ENCODE results near the gene SSC5D.

The SSC5D gene

DNA sequence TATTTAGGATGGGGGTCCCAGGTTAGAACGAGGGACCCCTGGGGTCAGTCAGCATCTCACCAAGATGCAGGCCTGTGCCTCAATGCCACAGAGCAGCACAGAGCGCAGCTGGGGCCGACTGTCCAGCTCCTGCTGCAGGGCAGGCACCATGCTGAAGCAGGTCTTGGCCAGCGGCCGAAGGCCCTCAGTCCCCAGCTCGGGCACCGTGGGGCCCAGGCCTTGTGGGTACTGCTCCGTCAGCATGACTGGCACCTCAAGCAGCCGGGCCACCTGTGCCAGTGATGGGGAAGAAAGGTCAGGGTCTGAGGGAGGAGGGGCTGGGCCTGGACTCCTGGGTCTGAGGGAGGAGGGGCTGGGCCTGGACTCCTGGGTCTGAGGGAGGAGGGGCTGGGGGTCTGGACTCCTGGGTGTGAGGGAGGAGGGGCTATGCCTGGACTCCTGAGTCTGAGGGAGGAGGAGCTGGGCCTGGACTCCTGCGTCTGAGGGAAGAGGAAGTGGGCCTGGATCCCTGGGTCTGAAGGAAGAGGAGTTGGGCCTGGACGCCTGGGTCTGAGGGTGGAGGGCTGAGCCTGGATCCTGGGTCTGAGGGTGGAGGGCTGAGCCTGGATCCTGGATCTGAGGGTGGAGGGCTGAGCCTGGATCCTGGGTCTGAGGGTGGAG is 32.5 kb upstream of the SSC5D start:
- FAIRE-seq = no peak

DNA sequence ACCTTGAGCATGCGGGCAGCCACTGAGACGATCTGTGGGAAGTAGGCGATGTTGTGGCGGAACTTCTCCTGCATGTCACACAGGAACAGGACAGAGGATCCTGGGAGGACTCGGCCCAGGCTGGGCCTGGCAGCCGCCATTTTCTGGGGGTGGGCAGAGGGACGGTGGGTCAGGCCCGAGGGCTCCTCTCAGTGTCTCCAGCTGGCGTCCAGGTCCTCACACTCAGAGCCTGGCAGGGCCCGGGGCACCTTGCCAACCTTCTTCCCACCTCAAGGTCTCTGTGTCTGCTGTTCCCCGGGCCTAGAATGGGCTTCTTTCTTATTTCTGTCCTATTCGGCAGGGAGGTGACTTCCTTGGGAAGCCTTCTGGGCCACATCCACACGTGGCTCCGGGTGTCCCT is 31.9 kb upstream of the SSC5D start:
- FAIRE-seq = no peak

- FAIRE-seq = no peak
These were observed 30.4 kb upstream of the SSC5D start for GRCh38 chr19:55457683-55458457.

DNA sequence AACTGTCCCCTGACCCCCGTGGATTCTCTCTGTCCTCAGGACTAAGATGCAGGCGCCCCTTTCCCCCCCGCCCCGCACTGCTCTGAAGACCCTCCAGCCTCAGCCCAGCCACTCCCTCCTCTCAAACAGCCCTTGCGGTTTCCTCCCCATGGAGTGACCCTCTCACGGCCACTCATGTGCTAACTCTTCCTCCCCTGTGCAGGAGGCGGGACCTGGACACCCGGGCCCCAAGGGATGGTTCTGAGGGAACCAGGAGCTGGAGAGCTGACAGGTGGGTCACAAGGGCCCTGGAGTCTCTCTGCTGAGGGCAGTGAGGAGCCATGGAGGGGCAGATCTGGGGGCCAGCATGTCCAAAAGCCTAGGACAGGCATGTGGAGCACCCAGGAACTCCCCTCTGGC is 28.7 kb upstream of the SSC5D start:
- no peak for FAIRE-seq

DNA sequence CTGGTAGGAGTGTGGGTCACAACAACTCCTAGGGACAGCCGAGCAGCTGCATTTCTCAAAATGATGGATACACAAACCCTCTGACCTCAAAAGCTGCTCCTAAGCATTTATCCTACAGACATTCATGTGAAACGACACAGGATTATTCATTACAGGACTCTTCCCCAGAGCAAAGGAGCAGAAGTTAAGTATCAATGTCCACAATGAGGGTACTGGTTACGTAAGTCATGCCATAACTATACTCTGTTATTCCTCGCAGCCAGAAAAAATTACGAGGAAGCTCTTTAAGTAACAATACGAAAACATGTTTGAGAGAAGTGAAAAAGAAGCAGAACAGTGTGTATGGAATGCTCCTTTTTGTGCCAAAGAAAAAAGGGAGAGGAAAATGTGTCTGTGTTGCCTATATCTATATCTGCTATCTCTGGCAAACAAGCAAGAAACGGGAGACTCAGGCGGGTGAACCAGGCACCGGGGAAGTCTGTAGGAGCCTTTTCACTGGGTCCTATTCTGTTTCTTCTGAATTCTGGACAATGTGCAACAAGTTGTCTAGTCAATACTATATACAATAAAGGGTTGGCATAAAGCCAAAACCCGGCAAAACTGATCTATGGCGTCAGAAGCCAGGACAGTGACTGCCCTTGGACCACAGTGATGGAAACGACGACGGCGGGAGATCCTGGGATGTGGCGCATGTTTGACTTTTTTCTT is 28.1 kb upstream of the SSC5D start:
- FAIRE-seq = no peak

- peak; percentile 80 for FAIRE-seq
These were observed 27.5 kb upstream of the SSC5D start for GRCh38 chr19:55460670-55461258.

GRCh38 chr19:55461259-55461973 is 26.8 kb upstream of the SSC5D start, which contains the start of gene ISOC2:
TSS of gene ISOC2 (minus strand) at chr19:55461642. CDS start at chr19:55456486, 5,156 bp downstream.
- FAIRE-seq = peak; percentile 99

DNA sequence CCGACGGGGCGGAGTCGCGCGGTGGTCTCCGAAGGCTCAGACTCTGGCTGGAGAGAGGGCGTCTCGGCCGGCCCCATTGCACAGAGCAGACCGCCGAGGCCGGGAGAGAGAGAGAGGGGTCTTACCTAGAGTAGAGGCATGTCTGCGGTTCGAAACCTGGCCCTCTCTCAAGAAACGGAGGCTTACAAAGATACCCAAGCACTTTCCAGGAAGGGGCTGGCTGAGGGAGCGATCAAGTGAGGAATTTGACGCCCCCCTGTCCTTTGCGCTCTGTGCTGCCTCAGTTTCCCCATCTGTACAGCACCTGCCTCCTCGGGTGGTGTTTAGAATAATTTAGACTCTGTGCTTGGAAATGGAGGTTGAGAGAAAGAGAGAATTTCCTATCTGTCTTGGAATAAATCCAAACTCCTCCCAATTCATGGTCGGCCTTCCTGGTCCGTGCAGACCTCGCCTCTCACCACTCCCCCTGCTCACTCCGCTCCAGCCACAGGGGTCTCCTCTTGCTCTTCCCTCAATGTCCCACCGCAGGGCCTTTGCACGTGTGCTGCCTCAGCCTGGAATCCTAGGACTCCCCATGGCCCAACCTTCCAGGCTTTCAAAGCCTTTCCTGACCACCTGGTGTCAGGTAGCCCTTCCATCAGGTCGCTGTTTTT is 26.1 kb upstream of the SSC5D start:
- FAIRE-seq = no peak

DNA sequence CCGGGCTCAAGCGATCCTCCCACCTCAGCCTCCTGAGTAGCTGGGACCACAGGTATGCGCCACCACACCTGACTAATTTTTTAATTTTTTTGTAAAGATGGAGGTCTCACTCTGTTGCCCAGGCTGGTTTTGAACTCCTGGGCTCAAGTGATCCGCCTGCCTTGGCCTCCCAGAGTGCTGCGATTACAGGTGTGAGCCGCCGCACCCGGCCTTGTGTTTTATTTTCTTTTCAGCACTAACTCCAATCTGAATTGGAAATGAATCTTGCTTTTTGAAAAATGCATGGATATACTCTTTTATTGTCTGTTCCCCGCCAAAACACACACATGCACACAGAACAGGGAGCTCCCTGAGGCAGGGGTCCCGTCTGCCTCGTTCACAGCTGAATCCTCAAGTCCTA is 25.5 kb upstream of the SSC5D start:
- no peak for FAIRE-seq

GRCh38 chr19:55463583-55464031 is 24.6 kb upstream of the SSC5D start:
- no peak for FAIRE-seq

DNA sequence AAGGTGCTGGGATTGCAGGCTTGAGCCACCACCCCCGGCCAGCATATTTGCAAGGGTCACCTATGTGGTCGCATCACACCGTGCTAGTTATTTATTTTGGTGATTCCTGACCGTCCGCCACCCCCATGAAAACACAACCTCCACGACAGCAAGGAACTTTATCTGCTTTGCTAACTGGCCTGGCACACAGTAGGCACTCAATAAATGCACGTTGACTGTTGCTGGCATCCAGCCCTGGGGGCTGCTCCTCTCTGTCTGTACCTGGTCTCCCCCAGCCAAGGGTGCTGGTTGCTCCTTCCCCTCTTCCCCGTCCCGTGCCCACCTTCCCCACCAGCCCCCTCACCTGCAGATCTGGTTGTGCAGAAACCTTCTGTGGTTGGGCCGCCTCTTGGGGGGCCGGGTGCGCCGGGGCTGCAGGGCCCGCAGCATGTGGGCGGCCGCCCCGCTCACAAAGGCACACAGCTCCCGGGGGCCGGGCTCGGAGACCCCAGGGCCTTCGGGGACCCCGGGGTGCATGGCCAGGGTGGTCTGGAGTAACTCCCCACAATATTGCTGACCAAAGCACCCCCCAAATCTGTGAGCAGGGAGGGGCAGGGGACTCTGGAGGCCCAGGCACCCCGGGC is 24.1 kb upstream of the SSC5D start:
- no peak for FAIRE-seq

DNA sequence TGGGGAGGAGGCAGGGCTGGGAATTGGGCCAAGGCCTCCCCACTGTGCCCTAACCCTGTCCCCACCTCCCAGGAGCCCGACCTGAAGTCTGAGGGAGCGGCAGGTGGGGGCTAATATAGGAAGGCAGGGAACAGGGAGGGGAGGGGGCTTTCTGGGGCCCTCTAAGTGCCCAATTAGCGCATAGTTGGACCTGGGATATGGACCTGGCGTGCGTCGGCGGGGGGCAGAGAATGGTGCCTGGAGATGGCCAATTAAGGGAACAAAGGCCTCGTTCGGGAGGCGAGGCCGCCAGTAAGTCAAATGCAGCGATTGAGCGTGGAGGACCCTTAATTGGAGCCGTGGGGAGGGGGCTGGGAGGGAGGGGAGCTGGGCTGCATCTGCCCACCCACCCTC is 23.6 kb upstream of the SSC5D start, which contains the start of gene C19orf85:
C19orf85 (minus strand) TSS at position 90 of the 393 bp plus-strand sequence. CDS start 197 bp downstream, outside the sequence.
- FAIRE-seq = no peak

DNA sequence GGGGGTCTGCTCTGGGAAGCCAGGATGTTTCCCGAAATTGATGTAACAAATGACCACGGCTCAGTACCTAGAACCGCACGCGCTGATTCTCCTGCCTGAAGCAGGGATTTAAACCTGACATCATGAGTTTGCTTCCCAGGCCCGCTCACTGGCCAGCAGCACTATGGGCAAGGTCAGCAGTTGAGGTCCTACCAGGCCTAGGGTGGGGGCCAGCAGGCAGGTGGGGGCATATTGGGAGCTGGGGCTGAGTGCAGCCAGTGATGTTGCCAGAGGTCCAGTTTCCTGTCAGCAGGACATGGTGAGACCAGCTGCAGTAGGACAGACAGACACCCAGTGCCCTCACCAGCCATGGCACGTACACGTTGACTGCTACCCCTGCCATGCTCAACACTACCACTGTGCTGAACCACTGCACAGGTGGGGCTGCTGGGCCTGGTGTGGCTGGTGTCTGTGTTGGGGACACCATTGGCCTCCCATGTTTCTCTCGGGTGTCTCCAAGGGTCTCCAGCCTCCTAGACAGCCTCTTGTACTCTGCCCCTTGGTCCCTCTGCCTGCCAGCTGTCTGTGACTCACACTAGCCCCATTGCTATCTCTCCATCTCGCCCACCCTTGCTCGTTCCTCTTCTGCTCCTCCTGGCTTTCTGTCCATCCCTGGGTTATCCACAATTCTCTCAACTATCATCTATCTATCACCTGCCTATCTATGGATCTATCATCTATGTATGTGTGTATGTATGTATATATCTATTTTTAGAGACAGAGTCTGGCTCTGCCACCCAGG is 22.6 kb upstream of the SSC5D start:
- FAIRE-seq = no peak

- FAIRE-seq = no peak
These were observed 22.0 kb upstream of the SSC5D start for GRCh38 chr19:55466241-55466614.

GRCh38 chr19:55467236-55468053 is 20.8 kb upstream of the SSC5D start:
- FAIRE-seq = no peak

DNA sequence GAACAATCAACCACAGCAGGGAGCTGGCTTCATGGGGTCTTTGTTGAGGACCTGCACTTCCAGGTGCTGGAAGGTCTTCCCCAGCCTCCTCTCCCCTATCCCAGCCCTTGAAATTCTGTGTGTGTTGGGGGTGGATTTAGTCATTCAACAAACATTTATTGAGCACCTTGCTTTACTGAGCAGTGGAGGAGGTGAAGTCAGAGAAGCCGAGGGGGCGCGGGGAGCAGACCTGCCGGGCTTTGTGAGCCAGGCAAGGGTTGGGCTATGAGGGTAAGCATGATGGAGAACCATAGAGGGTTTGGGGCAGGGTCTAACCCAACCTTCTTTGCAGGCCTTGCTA is 20.2 kb upstream of the SSC5D start:
- FAIRE-seq = no peak

DNA sequence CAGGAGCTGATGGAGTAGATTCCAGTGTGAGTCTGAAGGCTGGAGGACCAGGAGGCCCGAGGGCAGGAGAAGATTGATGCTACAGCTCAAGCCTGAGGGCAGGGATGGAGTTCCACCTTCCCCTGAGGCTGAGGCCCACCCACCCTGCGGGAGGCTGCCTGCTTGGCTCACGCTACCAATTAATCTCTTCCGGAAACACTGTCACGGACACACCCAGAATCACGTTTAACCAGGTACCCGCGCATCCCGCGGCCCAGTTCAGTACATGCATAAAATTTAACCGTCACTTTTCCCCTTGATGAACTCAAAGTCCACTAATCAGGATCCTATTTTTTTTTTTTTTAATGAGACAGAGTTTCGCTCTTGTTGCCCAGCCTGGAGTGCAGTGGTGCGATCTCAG is 17.0 kb upstream of the SSC5D start:
- no peak for FAIRE-seq

DNA sequence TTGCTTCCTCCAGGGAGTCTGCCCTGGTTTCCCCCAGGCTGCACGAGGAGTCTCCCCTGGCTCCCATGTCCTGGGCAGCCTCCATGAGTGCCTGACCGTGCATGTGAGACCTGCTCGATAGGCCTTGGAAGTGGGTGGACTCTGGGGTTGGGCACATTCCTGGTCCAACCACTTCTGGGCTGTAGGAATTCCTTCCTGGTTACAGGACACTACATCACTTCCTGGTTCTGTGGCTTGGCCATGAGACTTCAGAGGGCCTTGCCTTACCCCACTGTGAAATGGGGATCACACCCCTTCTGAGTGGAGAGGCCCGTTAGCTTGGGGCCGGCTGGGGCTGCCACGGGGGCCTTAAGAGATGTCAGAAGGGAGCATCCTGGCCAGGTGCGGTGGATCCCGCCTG is 15.8 kb upstream of the SSC5D start:
- FAIRE-seq = no peak

- FAIRE-seq = no peak
These were observed 14.8 kb upstream of the SSC5D start for GRCh38 chr19:55473225-55474012.

Measured in A204.1 (cell line).